Panc1 (cell line): Measurements from ENCODE around the gene PGM5.

Experiments
- CTCF ChIP-seq: fragments of 450-650 bp; IDR thresholded peaks from 2 replicates; pipeline ENCODE4 v1.5.1; 2017; ENCODE audit warnings: mild to moderate bottlenecking
- POLR2AphosphoS5 ChIP-seq: IDR thresholded peaks from 2 replicates; pipeline ENCODE4 v1.6.1; 2012; ENCODE audit warnings: mild to moderate bottlenecking, low read depth, low read length, moderate library complexity
- REST ChIP-seq, 2 experiments: IDR thresholded peaks; 2 replicates each; pipeline ENCODE4 v1.6.1; 2011 to 2012; ENCODE audit warnings: low read depth in 2 of 2, control low read depth in 1 of 2, low read length in 1 of 2, mild to moderate bottlenecking in 1 of 2, moderate library complexity in 1 of 2; ENCODE audit not compliant: insufficient read depth in 1 of 2

- TF ChIP-seq REST (IDR thresholded peaks at IDR 0.05; ENCODE audit: insufficient read depth in 1 of 2, low read depth in 2 of 2, low read length in 1 of 2) (no peak), CTCF (no peak), POLR2AphosphoS5 (no peak)
Observed at GRCh38 chr9:68574150-68574549, 217.7 kb downstream of the PGM5 start.
